Measurements from ENCODE around the gene NT5C1A.

NT5C1A gene

GRCh38 chr1:39633422-39633821 lies 38.5 kb downstream of the NT5C1A start:
- DNase-seq, result no peak

DNA sequence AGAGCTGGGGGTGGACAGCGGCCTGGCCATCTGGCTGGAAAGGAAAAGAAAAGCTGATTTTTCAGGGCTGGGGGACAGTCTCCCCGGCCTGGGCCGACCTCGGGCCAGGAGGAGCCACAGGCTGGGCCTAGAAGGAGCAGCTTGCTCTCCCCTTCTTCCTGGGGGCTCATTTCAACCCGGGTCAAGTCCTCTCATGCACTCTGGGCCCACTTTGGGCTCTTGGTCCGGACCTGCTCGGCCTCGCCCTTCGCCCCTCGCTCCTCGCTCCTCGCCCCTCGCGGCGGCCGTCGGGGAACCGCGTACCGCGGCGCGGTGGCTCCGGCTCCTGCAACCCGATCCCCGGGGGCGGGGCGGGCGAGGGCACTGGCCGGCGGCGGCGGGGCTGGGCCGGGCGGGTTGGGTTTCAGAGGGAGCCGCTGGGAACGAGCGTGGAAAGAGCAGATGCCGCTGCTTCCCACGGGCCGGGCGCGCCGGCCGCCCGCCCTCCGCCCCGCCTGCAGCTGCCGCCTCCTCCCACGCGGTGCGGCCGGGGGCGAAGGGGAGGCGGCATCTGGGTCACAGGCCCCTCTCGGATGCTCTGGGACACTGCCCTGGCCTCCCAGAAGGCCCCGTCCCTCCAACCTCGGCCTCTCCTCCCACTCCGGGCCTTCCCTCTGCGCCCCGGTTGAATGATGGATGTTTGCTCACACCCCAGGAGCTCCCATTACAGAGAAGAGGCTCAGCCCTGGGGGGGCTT lies 39.1 kb downstream of the NT5C1A start:
- DNase-seq, result no peak

DNA sequence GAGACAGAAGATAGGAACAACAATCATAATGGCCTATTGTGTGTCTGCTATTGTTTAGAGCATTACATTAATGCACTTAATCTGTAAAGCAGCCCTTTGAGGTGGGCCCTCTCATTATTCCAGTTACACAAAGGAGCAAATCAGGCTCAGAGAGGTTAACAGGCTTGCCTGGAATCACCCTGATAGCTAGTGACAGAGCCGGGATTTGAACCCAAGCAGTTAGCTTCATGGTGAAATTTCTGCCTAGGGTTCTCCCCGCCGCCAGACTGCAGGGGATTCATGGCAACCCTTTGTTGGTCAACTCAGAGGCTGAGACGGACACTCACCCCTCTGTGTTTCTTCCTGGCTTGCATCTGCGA lies 39.6 kb downstream of the NT5C1A start:
- DNase-seq, result no peak

DNA sequence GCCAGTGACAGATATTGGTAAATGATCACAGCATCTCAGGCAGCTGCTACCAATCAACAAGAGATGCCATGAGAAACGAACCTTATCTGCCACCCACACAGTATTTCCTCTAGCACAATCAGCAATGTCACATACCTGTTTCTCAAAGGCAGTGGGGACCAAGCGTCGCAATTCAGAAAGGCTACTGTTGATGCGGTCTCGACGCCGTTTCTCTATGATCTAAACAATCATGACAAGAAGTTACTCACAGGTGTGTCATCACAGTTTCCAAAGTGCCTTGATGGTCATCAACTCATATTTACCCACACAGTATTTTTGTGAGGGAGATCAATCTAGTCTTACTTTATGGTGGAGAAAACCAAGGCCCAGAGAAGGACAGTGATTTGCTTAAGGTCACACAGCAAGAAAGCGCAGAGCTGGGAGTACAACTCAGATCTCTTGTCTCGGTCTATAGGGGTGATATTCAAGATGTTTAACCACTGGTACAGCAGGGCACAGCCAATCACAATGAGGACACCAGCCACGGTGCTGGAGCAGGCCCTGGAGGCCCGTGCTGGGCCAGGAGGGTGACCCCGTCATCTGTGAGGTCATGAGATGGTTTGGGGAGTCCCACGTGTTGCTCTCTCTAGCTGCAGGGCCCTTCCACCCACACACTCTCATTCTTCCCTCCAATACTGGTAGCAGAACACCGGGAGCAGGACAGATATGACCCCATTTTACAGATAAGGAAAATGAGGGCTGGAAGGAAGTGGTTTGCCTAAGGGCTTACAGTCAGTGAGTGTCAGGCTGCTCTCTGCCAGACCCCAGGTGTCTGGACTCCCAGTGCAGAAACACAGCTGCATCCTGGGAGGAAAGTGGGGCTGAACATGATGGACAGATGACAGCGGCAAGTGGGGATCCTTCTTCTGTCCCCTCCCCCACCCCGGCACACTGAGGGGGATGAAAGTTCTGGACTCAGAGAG lies 40.3 kb downstream of the NT5C1A start:
- DNase-seq, result no peak

DNA sequence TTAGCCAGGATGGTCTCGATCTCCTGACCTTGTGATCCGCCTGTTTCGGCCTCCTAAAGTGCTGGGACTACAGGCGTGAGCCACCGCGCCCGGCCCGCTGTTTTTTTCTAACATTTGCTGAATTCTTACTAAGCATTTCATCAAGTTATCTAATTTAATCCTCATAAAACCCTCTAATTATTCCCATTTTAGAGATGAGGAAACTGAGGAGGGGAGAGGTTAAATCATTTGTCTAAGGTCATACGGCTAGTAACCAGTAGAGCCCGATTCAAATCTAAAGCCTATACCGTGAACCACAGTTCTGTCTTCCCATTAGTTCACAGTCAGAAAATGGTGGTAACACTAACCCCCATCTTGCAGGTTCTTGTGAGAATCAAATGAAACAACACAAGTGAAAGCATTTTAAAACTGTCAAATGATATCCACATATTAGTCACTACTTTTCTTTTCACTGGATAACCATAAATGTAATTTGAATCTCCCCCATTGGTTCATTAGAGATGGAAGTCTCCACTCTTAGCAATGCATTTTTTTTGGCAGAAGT lies 43.0 kb downstream of the NT5C1A start:
- DNase-seq, result no peak

DNA sequence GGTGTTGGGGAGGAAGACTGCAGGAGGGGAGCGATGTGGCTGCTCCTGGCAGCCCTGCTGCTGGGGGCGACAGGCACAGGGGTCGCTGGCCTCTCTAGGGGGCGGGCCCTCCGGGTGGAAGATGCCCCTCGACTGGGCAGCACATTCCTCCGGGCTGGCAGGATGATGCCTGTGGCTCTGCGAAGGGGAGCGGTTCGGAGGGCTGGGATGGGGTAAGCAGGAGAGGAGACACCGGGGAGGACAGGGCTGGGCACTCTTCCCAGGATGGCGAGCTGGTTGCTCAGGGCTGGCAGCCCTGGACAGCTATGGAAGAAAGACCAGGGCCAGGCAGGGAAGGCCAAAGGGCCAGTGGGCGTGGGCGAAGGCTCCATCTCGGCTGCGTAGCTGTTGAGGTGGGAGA lies 45.3 kb downstream of the NT5C1A start:
- no peak for DNase-seq

DNA sequence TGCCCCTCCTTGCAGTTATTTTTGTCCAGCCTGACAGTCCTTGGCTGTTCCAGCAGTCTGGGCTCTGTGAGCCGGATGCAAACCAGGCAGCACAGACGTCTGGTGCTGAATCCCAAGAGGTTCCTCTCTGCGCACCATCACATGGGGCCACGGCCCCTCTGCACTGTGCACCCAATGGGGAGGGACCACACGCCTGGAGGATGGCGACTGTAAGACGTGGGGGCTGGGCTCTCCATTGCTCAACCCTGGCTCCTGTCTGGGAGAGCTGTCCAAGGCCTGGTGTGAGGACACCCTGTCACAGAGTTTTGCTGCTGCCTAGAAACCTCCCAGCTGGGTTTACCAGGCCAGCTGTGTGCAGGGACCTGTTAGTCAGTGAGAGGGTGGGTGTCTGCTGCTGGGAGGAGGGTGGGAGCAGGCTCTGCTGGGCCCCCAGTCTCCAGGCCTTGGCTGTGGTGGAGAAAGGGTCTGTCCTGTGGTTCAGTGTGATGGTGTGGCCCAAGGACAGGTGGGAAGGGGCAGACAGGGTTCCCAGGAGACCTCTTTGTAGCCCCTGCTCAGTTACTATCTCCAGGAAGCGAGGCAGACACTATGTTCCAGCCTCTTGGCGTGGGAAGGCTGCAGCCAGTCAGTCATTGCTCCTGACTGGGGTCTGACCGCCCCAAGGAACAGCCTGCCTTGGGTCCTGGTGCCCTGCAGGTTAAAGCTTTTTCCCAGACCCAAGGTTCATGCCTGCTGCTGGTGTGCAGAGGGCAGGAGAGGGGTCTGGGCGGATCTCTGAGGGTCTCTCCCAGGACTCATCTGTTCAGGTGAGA lies 46.2 kb downstream of the NT5C1A start:
- no peak for DNase-seq

- no peak for DNase-seq
Observed at GRCh38 chr1:39625009-39625408, 46.9 kb downstream of the NT5C1A start.

GRCh38 chr1:39623053-39623452 lies 48.9 kb downstream of the NT5C1A start:
- DNase-seq, result no peak

GRCh38 chr1:39622427-39622826 lies 49.5 kb downstream of the NT5C1A start:
- no peak for DNase-seq

- DNase-seq, result no peak
Observed at GRCh38 chr1:39620659-39621165, 51.2 kb downstream of the NT5C1A start.

DNA sequence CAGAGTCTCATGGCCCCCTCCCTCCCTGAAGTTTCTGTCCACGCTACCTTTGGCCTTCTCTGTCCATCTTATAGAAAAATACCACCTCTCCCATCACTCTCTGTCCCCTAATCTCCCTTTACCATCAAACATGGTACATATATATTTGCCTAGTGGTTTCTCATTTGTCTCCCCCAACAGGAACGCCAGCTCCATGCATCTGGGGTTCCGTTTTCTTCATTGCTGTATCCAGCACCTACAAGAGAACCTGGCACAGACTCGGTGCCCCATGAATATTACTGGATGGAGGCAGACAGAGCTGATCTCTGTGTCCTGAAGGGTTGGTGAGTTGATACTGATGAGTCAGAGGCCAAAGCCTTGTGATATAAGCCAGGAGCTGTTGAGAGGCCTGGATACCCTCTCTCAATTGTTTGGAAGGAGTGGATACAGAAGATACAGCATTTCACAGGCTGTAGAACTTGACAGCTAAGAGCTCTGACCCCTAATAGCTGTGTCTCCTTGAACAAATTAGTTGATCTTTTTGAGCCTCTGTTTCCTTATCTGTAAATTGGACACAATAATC lies 54.3 kb downstream of the NT5C1A start:
- DNase-seq, result no peak

GRCh38 chr1:39615086-39615673 lies 56.7 kb downstream of the NT5C1A start:
- DNase-seq, result no peak

GRCh38 chr1:39614488-39614887 lies 57.4 kb downstream of the NT5C1A start:
- DNase-seq, result no peak

DNA sequence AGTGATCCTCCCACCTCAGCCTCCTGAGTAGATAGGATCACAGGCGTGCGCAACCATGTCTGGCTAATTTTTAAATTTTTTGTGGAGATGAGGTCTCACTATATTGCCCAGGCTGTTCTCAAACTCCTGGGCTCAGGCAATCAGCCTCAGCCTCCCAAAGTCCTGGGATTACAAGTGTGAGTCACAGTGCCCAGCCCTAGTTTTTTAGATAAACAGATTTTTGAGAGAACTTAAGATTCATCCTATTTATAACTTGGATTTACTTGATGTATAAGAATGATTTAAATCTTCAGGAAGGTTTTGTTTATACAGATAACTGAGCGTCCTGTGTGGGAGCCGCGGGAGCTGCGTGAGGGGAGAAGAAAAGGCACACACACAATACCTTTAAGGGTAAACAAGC lies 58.7 kb downstream of the NT5C1A start:
- no peak for DNase-seq

DNA sequence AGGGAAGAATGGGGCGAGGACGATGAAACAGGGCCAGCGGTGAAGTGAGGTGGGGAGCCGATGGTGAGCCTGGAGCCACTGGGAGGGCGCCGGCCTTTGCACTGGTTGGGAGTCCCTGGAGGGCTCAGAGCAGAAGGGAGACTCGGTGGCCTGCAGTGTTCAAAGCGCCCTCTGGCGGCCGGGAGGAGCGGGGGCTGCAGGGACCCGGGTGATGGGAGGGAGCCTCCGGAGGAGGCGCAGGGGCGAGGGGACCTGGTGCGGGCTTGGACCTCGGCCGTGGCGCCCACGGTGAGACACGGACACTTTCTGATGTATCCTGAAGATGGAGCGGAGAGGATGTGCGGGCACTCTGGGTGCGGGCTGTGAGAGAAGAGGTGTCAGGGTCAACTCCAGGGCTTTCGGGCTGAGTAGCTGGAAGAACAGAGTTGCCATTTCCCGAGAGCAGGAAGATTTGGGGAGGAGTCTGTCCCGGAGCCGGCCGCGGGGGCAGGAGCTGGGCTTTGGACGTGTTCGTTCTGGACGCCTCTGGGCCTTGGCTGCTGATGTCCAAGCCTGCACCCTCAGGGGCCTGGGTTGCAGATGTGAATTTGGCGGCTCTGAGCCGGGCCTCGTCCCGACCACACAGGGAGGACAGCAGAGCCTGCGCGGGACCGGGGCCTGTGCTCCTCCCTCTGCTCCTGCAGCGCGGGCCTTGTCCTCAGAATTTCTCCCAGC lies 62.1 kb downstream of the NT5C1A start:
- DNase-seq, result peak; percentile 6

All from NK-92 treated with Interleukin-12 subunit alpha and Interleukin-12 subunit beta, amount 100 ng/mL, for 24 hours (cell line).